GM19193 (cell line): ENCODE results near the gene SVBP.

Source experiments
- POLR2A ChIP-seq: IDR thresholded peaks from 4 replicates; pipeline ENCODE4 v1.6.1; 2011; ENCODE audit not compliant: insufficient read depth, insufficient read length; ENCODE audit errors: extremely low read depth

The SVBP gene

GRCh38 chr1:42846257-42847110 lies 29.3 kb upstream of the SVBP start, which contains the start of gene ZNF691:
Gene ZNF691 (plus strand): TSS chr1:42846613. CDS start chr1:42849659, 3,046 bp downstream.
- TF ChIP-seq POLR2A = peak; percentile 73

GRCh38 chr1:42845866-42846256 lies 28.7 kb upstream of the SVBP start:
- no peak for TF ChIP-seq POLR2A

GRCh38 chr1:42845193-42845592 lies 28.0 kb upstream of the SVBP start:
- no peak for TF ChIP-seq POLR2A

GRCh38 chr1:42844592-42845140 lies 27.5 kb upstream of the SVBP start:
- TF ChIP-seq POLR2A = no peak

DNA sequence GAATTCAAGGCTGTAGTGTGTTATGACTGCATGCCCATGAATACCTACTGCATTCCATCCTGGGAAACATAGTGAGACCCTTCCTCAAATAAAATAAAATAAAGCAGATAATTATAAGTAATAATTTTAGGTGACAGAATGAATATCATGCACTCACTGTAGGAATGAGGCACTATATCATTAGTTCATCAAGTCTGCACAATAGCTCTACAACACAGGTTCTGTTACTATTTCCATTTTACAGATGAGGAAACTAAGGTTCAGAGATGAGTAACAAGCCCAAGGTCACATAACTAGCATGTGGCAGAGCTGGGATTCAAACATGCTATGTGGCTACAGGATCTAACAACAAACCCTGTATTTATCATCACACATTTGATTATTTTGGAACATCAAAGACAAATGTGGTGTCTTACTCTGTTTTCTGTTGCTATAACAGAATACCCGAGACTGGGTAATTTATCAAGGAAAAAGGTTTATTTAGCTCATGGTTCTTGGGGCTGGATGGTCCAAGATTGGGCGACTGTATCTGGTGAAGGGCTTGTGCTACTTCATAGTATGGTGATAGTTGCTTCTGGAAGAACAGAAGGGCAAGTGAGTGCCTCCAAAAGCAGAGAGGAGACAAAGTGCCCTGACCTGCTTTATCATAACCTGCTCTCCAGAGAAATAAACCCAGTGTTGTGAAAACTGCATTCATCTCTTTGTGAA lies 24.4 kb upstream of the SVBP start:
- TF ChIP-seq POLR2A = no peak

- TF ChIP-seq POLR2A = no peak
Observed at GRCh38 chr1:42841010-42841409, 23.8 kb upstream of the SVBP start.

DNA sequence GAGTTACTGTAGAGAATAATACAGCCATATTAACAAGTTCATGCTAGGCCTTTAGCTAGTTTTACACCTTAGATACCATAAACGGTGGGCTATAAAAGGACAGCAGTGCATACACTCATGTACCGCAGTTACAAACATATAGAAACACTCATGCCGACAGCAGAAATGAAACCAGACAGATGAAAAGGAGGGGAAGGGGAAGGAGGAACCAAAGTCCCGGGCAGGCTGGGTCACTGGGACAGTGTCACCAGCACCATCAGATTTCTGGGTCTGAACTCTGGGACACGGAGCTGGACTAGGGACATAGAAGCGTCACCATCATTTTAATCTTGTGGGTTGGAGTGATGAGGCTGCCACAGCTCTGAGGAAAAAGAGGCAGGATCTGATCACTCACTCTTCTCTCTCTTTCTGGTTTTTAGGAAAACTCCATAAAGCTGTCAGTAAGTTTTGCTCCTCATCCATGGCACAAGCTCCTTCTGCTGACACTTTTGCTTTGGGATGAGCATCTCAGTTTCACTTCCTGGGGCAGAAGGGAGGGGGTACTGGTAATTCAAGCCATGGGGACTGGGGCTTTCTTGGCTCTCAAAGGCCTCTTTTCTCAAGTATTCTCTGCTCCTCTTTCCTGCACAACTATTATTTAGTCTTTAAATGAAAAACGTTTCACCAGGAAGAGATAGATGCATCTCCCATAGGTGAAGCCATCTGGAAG lies 21.4 kb upstream of the SVBP start:
- no peak for TF ChIP-seq POLR2A

DNA sequence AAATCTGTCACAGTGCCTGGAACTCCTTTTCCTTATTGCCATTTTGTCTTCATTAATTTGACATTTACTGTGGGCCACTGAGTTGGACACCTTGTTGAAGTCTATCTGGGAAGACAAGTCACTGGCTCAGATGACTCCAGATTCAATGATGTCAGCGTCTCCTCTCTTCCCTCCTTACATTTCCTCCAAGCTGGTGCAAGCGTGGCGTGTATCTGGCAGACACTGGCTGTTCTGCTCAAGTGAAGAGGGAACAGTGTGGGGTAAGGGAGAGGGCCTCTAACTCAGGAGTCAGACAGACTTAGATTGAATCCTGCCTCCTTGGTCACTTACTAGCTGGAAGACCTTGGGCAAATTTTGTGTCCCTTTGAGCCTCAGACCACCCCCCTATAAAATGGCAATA lies 20.5 kb upstream of the SVBP start:
- no peak for TF ChIP-seq POLR2A

DNA sequence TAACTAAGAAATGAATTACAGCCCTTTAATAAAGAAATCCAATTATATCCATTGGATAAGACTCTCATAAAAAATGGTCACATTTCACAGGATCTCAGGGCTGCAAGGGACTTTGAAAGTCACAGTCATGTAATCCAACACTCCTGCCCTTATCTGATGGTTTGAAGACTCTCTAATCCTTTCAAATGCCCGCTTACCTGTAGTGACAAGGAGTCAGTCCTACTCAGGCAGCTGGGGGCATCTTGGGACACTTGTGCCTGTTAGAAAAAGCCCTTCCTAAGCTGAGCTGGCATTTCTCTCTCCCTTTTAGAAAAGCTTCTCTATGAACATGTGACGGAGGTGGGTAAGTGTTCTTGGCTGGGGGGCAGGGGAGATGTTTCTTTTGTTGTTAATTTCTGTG lies 18.2 kb upstream of the SVBP start:
- TF ChIP-seq POLR2A = no peak

DNA sequence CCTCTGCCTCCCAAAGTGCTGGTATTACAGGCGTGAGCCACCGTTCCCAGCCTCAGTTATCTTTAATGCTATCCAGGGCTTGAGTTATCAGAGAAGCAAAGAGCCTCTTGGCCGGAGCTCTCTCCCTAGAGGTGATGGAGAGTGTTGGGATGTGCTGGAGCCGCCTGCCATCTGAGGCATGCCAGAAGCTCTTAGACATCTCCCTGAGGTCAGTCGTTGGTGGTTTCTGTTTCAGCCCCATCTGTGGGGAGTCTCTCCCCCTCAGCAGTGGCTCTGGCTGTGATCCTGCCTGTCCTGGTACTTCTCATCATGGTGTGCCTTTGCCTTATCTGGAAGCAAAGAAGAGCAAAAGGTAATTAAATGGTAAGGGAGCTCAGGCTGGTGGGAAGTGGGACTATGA lies 17.6 kb upstream of the SVBP start:
- no peak for TF ChIP-seq POLR2A

DNA sequence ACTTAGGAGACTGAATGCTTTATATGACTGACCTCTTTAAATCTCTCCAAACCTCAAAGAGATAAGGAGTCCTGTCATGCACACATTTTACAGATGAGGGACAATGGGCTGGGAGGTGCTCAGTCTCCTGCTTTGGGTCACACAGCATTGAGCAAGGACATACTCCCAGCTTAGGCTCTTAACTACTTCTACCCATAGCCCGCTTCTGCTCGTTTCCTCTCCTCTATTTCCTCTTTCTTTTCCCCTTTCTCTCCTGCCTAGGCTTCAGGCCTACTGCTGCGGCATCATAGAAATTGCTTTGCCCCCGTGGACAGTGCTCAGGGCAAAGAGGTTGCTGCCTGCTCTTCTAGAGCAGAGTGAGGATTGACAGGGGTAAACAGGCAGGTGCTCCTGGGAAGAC lies 16.8 kb upstream of the SVBP start:
- no peak for TF ChIP-seq POLR2A

DNA sequence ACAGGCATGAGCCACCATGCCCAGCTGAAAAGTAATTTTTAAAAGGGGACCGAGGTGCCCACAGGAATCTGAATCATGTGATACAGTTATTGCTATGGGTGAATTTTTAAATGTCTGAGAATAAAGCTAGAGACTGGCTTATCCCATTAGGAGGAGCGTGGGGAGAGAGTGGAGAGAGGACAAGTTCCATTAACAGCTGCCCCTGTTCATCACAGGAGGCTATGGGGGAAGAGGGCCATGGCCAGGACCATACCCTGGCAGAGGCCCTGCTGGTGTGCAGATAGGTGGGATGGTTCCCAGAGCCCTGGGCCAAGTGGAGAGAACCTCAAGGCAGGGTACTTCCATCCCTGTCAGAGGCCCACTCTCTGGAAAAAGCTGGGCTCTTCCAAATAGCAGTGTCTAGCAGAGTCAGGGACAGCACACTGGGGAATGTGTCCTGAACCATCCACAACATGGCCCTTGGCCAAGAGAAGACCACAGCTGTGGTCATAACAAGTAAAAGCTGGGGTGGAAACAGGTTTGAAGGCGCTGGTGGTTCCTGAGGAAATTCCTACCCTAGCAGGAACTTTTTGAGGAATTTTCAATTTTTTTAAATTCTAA lies 15.5 kb upstream of the SVBP start:
- TF ChIP-seq POLR2A = no peak

- TF ChIP-seq POLR2A = no peak
Observed at GRCh38 chr1:42831273-42831672, 14.1 kb upstream of the SVBP start.

DNA sequence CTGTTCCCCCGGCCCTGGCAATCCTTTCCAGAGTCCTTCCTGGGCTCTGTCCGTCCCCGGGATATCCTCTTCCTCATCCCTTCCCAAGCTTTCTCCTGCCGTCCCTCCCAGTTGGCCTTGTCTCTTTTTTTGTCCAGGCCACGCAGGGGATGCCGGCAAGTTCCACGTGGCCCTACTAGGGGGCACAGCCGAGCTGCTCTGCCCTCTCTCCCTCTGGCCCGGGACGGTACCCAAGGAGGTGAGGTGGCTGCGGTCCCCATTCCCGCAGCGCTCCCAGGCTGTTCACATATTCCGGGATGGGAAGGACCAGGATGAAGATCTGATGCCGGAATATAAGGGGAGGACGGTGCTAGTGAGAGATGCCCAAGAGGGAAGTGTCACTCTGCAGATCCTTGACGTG lies 13.4 kb upstream of the SVBP start:
- TF ChIP-seq POLR2A = no peak

DNA sequence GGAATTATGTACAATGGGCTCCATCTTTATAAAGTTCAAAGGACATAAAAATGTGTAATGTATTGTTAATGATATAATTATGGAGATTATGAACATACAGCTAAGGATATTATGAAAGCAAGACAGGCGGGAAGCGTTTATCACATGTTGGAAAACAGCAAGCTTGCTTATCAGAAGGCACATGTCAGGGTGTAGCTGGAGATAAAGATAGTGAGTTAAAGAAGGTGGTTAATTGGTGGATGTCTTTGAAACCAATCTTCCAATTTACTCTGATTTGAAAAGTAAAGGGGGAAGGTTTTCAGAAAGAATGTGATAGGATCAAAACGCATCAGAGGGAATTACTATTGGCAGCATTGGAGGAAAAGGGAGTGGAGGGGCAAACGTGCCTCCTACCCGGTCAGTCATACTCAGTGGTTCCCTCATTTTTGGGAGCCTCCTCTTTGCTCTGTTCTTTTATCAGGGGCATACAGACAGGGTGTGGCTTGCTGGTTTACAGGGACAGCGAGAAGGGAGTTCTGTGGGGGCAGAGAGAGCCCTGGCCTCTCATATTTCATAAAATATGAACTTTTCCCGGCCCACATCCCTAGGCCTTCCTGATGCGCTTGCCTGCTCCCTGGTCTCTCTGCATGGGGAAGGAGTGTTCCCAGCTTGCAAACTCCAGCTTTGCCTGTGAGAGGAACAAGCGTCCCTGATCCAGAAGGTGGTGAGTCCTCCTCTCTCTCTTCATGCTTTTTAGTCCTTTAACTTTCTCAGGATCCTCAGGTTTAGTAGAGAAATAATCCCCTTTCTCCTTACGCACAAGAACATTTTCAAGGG lies 8.0 kb upstream of the SVBP start:
- TF ChIP-seq POLR2A = no peak
